ENCODE results near the gene ADAM23. TPM values are rescaled to one million over a fixed set of nuclear protein-coding genes. Genes with fewer than 3 reads are reported as not detected.
"Not testable (repeated sequence)": the region's sequence is repeated elsewhere in the genome, so short reads cannot be mapped to it uniquely, and the experiment has no call there.

The ADAM23 gene
- total RNA-seq (1 to 10 TPM in 6 of 7 donors, under 1 TPM in 1; 0.83 to 6.8 (median 4.1) TPM), polyA plus RNA-seq (10 to 100 TPM in 1 of 2 donors, under 1 TPM in 1; 0.98 to 18.8 TPM)
- long read RNA-seq, donor 1, partial matches to known transcripts = 0 of 2 reads
- long read RNA-seq, donor 1, other reads (novel, unspliced or antisense) = 2 of 2 reads
- long read RNA-seq, donor 2, full-length matches to known transcripts = 4 of 4 reads
- long read RNA-seq, donor 2, partial matches to known transcripts = 0 of 4 reads
- long read RNA-seq, donor 2, other reads (novel, unspliced or antisense) = 0 of 4 reads
- long read RNA-seq, donor 3, full-length matches to known transcripts = 4 of 12 reads
- long read RNA-seq, donor 3, partial matches to known transcripts = 1 of 12 reads
- long read RNA-seq, donor 3, other reads (novel, unspliced or antisense) = 7 of 12 reads

GRCh38 chr2:206442833-206443734 lies at the start of gene ADAM23:
TSS of gene ADAM23 (plus strand) at chr2:206443532. CDS start at chr2:206443867, 335 bp downstream.
- intact Hi-C loops (cut with DNase I) = no loop called here
- no peaks in the 10 kb centered on the region for H3K4me1 ChIP-seq (ENCODE audit: insufficient read depth)
- no peaks in the 10 kb centered on the region for H3K36me3 ChIP-seq
- H3K9me3 ChIP-seq = no peaks in the 10 kb centered on the region
- no peak for TF ChIP-seq CTCF (IDR thresholded peaks at IDR 0.05)
- TF ChIP-seq EP300 (IDR thresholded peaks at IDR 0.05) = no peak
- no peak for TF ChIP-seq POLR2A (IDR thresholded peaks at IDR 0.05)
- 0 to 1% (median 1%) methylated on average over 36 to 81 of the region's 81 CpGs for WGBS, 3 donors
- peak; percentile 54 to 79 (median 64) for DNase-seq
- no peaks in the 10 kb centered on the region for H3K27me3 ChIP-seq
- H3K27ac ChIP-seq = peak within 1 kb of the TSS; percentile 46 to 47
- H3K4me3 ChIP-seq = peak within 1 kb of the TSS; percentile 43

GRCh38 chr2:206396211-206396610 lies 47.1 kb upstream of the ADAM23 start:
- H3K4me1 ChIP-seq (ENCODE audit: insufficient read depth) = no peaks in the 10 kb centered on the region
- intact Hi-C loops (cut with DNase I) = no loop called here
- no peak overlapping the region for H3K4me3 ChIP-seq
- H3K36me3 ChIP-seq = no peaks in the 10 kb centered on the region
- H3K27me3 ChIP-seq = no peaks in the 10 kb centered on the region
- no peak overlapping the region for H3K27ac ChIP-seq
- no peak for TF ChIP-seq EP300 (IDR thresholded peaks at IDR 0.05)
- no peak for TF ChIP-seq CTCF (IDR thresholded peaks at IDR 0.05)
- TF ChIP-seq POLR2A (IDR thresholded peaks at IDR 0.05) = no peak
- no peaks in the 10 kb centered on the region for H3K9me3 ChIP-seq
- WGBS, 3 donors = 64 to 72% (median 69%) methylated on average over 7 of the region's 7 CpGs
- DNase-seq = no peak

DNA sequence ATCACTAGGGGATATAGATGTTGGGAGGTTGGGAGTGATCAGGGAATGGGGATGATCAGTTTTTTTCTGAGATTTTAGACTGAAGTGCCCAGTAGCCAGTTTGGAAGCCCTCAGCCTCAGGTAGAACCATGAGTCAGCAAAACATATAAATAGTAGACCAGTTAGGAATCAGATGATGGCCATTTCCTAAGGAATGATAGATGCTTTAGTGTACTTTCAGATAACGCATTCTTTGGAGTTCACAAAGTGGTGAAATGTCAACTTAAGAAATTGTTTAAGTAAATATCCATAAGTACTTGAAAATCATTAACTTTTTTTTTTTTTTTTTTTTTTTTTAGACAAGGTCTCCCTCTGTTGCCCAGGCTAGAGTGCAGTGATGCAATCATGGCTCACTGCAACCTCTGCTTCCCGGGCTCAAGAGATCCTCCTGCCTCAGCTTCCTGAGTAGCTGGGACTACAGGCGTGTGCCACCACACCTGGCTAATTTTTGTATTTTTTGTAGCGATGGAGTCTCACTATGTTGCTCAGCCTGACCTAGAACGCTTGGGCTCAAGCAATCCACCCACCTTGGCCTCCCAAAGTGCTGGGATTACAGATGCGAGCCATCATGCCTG lies 40.3 kb upstream of the ADAM23 start:
- WGBS, 3 donors = 83 to 89% (median 88%) methylated on average over 6 of the region's 6 CpGs
- H3K4me1 ChIP-seq (ENCODE audit: insufficient read depth); intact Hi-C loops (cut with DNase I): not testable (repeated sequence)

GRCh38 chr2:206408323-206409320 lies 34.7 kb upstream of the ADAM23 start:
- H3K27ac ChIP-seq = no peak overlapping the region
- intact Hi-C loops (cut with DNase I) = no loop called here
- no peak for TF ChIP-seq EP300 (IDR thresholded peaks at IDR 0.05)
- no peak overlapping the region for H3K4me3 ChIP-seq
- no peaks in the 10 kb centered on the region for H3K27me3 ChIP-seq
- no peaks in the 10 kb centered on the region for H3K4me1 ChIP-seq (ENCODE audit: insufficient read depth)
- DNase-seq = no peak
- no peaks in the 10 kb centered on the region for H3K36me3 ChIP-seq
- H3K9me3 ChIP-seq = no peaks in the 10 kb centered on the region
- WGBS, 3 donors = 86 to 88% (median 88%) methylated on average over 11 of the region's 11 CpGs

More for the DNA sequence above, 40.3 kb upstream of the ADAM23 start:
- DNase-seq, H3K4me3 ChIP-seq, H3K9me3 ChIP-seq, H3K27ac ChIP-seq, H3K36me3 ChIP-seq, H3K27me3 ChIP-seq: not testable (repeated sequence)

Measured in ovary (tissue), 10 donors.